Neuronal stem cell (in vitro differentiated cells): ENCODE results near the gene CISH.

Experiments
- DNase-seq: peaks from one replicate; pipeline ENCODE4 v3.0.0-alpha.2; 2013; ENCODE audit warnings: low spot score
- H2AFZ ChIP-seq: one replicate; pipeline ENCODE4 v1.6.1; 2013; ENCODE audit warnings: mild to moderate bottlenecking, low read length, inconsistent platforms
- H2AK5ac ChIP-seq: 2 replicates; pipeline ENCODE4 v1.6.1; 2013; ENCODE audit warnings: low read depth, mild to moderate bottlenecking, inconsistent platforms, low read length, moderate library complexity, mixed read lengths
- H2BK120ac ChIP-seq: 2 replicates; pipeline ENCODE4 v1.6.1; 2013; ENCODE audit warnings: low read depth, mild to moderate bottlenecking, inconsistent platforms, low read length, moderate library complexity, mixed read lengths
- H2BK12ac ChIP-seq: one replicate; pipeline ENCODE4 v1.6.1; 2013; ENCODE audit warnings: low read length, inconsistent platforms
- H2BK15ac ChIP-seq: 2 replicates; pipeline ENCODE4 v1.6.1; 2013; ENCODE audit warnings: mild to moderate bottlenecking, low read length, inconsistent platforms, mixed read lengths
- H2BK5ac ChIP-seq: one replicate; pipeline ENCODE4 v1.6.1; 2013; ENCODE audit warnings: inconsistent platforms, mild to moderate bottlenecking, low read length, moderate library complexity
- H3K14ac ChIP-seq: one replicate; pipeline ENCODE4 v1.6.1; 2013; ENCODE audit warnings: low read length, inconsistent platforms
- H3K18ac ChIP-seq: 2 replicates; pipeline ENCODE4 v1.6.1; 2013; ENCODE audit warnings: low read length, inconsistent platforms
- H3K23ac ChIP-seq: 2 replicates; pipeline ENCODE4 v1.6.1; 2013; ENCODE audit warnings: low read depth, mild to moderate bottlenecking, mixed read lengths, low read length, inconsistent platforms; ENCODE audit not compliant: poor library complexity
- H3K27ac ChIP-seq: replicated peaks from 3 replicates; pipeline ENCODE4 v1.5.1; 2013; ENCODE audit warnings: low read length, inconsistent platforms
- H3K27me3 ChIP-seq, 3 experiments: 2 replicates each; pipeline ENCODE4 v1.6.1; 2013; ENCODE audit warnings: low read length in 3 of 3, mild to moderate bottlenecking in 2 of 3, inconsistent platforms in 1 of 3, low read depth in 1 of 3, mixed read lengths in 1 of 3, moderate library complexity in 1 of 3; ENCODE audit not compliant: control insufficient read depth in 3 of 3, insufficient read depth in 3 of 3
- H3K36me3 ChIP-seq, 2 donors: replicated peaks in 1 of 2; 2 replicates each; pipeline ENCODE4 v1.6.1; 2013; ENCODE audit warnings: low read length in 2 of 2; ENCODE audit not compliant: control insufficient read depth in 2 of 2, insufficient read depth in 2 of 2
- H3K4ac ChIP-seq: 2 replicates; pipeline ENCODE4 v1.6.1; 2013; ENCODE audit warnings: inconsistent platforms, mild to moderate bottlenecking, low read length, moderate library complexity
- H3K4me1 ChIP-seq, 2 donors: 1 replicate in 1 of 2; 2 replicates in 1 of 2; pipeline ENCODE4 v1.6.1; 2013; ENCODE audit warnings: low read length in 2 of 2, low read depth in 1 of 2; ENCODE audit not compliant: control insufficient read depth in 2 of 2, insufficient read depth in 1 of 2
- H3K4me2 ChIP-seq: one replicate; pipeline ENCODE4 v1.6.1; 2013; ENCODE audit warnings: mild to moderate bottlenecking, low read length, inconsistent platforms; ENCODE audit not compliant: insufficient read depth, poor library complexity, severe bottlenecking
- H3K4me3 ChIP-seq, 2 donors: 2 replicates each; pipeline ENCODE4 v1.5.1; 2013; ENCODE audit warnings: low read length in 2 of 2, mild to moderate bottlenecking in 2 of 2, inconsistent platforms in 1 of 2, moderate library complexity in 1 of 2
- H3K79me1 ChIP-seq: one replicate; pipeline ENCODE4 v1.6.1; 2013; ENCODE audit warnings: low read depth, mild to moderate bottlenecking, inconsistent platforms, low read length, moderate library complexity
- H3K9ac ChIP-seq: one replicate; pipeline ENCODE4 v1.6.1; 2013; ENCODE audit warnings: mild to moderate bottlenecking, low read depth, low read length, inconsistent platforms; ENCODE audit not compliant: poor library complexity
- H3K9me3 ChIP-seq, 2 donors: replicated peaks in 1 of 2; 2 replicates each; pipeline versions ENCODE3 to v1.6.1; 2013; ENCODE audit warnings: low read length in 2 of 2, mild to moderate bottlenecking in 2 of 2, inconsistent platforms in 1 of 2, low read depth in 1 of 2, mixed read lengths in 1 of 2, moderate library complexity in 1 of 2; ENCODE audit not compliant: control insufficient read depth in 2 of 2, insufficient read depth in 1 of 2
- H4K8ac ChIP-seq: one replicate; pipeline ENCODE4 v1.6.1; 2013; ENCODE audit warnings: low read depth, mild to moderate bottlenecking, inconsistent platforms, low read length, moderate library complexity
- H4K91ac ChIP-seq: one replicate; pipeline ENCODE4 v1.6.1; 2013; ENCODE audit warnings: low read length, low read depth, mild to moderate bottlenecking, inconsistent platforms; ENCODE audit not compliant: poor library complexity
- WGBS, 2 donors: extraction: QIAGEN DNeasy Blood & Tissue Kit; methylation state at CpG; one replicate each; pipeline ENCODE4 v1.1.7; 2013; ENCODE audit warnings: missing lambda C conversion rate in 2 of 2, mixed read lengths in 1 of 2; ENCODE audit not compliant: insufficient read length in 2 of 2, insufficient replicate concordance in 1 of 2; ENCODE audit errors: extremely low coverage in 2 of 2; 5-methylcytosine and 5-hydroxymethylcytosine counted together

Gene CISH

DNA sequence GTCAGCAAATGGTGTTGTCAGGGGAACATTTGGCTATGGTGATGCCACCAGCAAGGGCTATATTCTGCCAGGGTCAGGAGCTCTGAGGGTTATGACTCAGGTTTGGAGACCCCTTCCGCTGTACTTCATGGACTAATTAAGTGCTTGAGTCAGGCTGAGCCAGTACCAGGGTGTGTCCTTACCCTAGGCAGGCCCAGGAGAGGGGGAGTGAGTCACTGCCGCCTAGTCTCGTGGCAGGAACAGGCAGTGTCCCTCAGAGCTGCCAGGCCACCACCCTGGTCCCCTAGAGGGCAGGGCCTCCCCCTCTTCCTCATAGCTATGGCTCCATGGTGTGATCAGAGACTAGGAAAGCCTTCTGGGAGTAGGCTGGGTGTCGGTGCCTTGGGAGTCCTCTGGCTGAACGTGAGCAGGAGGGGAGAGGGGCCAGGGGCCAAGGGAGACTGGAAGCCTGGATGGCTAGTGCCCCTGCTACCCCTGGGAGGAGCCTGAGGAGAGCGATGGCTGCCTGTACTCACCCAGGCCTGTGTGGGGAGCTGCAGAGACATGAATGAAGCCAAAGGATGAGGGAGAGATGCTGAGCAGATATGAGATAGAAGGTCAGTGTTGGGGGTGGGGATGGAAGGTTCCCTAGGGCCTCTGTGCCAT, 16.0 kb upstream of the CISH start:
- no peak for DNase-seq

GRCh38 chr3:50626401-50626800, 14.8 kb upstream of the CISH start:
- no peak overlapping the region for H3K4me3 ChIP-seq
- peak overlapping the region; percentile 20 for H4K8ac ChIP-seq
- H4K91ac ChIP-seq = no peak overlapping the region
- H2AFZ ChIP-seq = no peak overlapping the region
- peak overlapping the region; percentile 87 for H3K4ac ChIP-seq
- peak overlapping the region; percentile 6 for H3K23ac ChIP-seq
- peak overlapping the region; percentile 24 for H2BK15ac ChIP-seq
- H3K4me1 ChIP-seq = peaks cover 4 to 45% of the 10 kb centered on the region in 2 donors
- H3K27ac ChIP-seq = peak overlapping the region; percentile 97
- peak overlapping the region; percentile 95 for H2AK5ac ChIP-seq
- H3K14ac ChIP-seq = no peak overlapping the region
- H3K27me3 ChIP-seq = no peaks in the 10 kb centered on the region
- H2BK120ac ChIP-seq = peak overlapping the region; percentile 62
- DNase-seq = no peak
- H3K79me1 ChIP-seq = peaks cover 10% of the 10 kb centered on the region
- no CpG with 5 or more reads among the region's 3 CpGs for WGBS, 2 donors
- no peak overlapping the region for H3K4me2 ChIP-seq
- H3K36me3 ChIP-seq = peaks cover 0 to 12% of the 10 kb centered on the region in 2 donors
- peak overlapping the region; percentile 89 for H2BK5ac ChIP-seq
- no peak overlapping the region for H3K9ac ChIP-seq
- no peaks in the 10 kb centered on the region for H3K9me3 ChIP-seq
- H3K18ac ChIP-seq = peak overlapping the region; percentile 86
- H2BK12ac ChIP-seq = peak overlapping the region; percentile 18

More for the DNA sequence above, 16.0 kb upstream of the CISH start:
- Histone ChIP-seq H2AK5ac (peak overlapping the region; percentile 60), H2BK120ac (no peak overlapping the region), H4K91ac (peak overlapping the region; percentile 82), H3K27ac (no peak overlapping the region), H3K36me3 (peaks cover 0 to 12% of the 10 kb centered on the region in 2 donors), H3K4ac (peak overlapping the region; percentile 7), H3K18ac (peak overlapping the region; percentile 68), H3K4me1 (peaks cover 4 to 47% of the 10 kb centered on the region in 2 donors), H3K79me1 (peaks cover 10% of the 10 kb centered on the region), H2AFZ (no peak overlapping the region), H3K14ac (peak overlapping the region; percentile 39), H3K27me3 (no peaks in the 10 kb centered on the region), H3K23ac (no peak overlapping the region), H2BK5ac (peak overlapping the region; percentile 35), H4K8ac (no peak overlapping the region), H2BK12ac (peak overlapping the region; percentile 84), H2BK15ac (no peak overlapping the region), H3K4me3 (no peak overlapping the region), H3K9me3 (no peaks in the 10 kb centered on the region), H3K9ac (peak overlapping the region; percentile 45), H3K4me2 (no peak overlapping the region)
- WGBS, 2 donors = no CpG with 5 or more reads among the region's 6 CpGs

DNA sequence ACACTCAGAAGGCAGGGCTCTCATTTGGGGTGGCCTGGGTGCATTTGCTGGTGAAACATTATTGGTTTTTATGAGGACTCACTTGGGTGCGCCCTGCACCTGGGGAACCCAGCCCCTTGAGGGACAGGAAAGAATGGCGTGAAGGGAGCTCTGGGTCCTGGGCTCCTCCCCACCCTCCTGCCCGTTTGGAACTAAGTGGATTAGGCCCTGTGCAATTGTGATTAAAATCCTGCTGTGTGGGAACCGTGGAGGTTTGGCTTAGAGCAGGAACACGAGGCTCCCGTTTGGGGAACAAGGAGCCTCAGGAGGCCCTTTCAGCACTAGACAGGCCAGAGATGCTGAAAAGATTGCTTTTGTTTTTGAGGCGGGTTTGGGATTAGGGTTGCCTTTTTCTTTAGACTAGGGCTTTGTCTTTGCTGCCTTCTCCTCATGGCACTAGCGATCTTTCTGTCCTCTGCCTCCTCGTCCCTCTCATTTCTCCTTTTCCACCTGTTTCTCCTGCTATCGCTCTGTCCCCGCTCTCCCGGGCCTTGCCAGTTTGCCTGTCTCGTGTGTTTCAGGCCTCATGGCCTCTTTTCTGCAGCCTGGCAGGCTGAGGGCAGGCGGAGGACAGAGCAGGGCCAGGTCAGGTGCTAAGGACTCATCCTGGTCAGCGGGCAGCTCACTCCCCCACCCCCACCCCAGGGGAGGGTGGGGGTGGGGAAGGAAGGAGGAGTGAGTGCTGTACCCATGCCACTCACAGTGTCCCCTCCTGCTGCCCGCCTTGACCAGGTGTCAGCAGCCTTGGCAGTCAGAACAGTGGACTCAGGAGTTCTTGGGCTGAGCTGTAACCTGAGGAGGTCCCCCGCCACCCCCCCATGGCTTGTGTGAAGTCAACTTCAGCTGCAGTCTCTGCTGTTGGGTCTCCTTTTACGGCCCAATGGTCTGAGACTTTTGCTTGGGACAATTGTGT, 13.9 kb upstream of the CISH start:
- H3K9me3 ChIP-seq = no peaks in the 10 kb centered on the region
- H2AFZ ChIP-seq = no peak overlapping the region
- peaks cover 4 to 44% of the 10 kb centered on the region in 2 donors for H3K4me1 ChIP-seq
- peaks cover 0 to 8% of the 10 kb centered on the region in 2 donors for H3K36me3 ChIP-seq
- H3K27me3 ChIP-seq = no peaks in the 10 kb centered on the region
- H3K4ac ChIP-seq = peak overlapping the region; percentile 4
- H3K27ac ChIP-seq = peak overlapping the region; percentile 97
- peak overlapping the region; percentile 24 for H2BK15ac ChIP-seq
- peak overlapping the region; percentile 43 for H3K4me2 ChIP-seq
- peak overlapping the region; percentile 89 for H2BK5ac ChIP-seq
- peaks cover 8% of the 10 kb centered on the region for H3K79me1 ChIP-seq
- H4K8ac ChIP-seq = no peak overlapping the region
- H2BK12ac ChIP-seq = peak overlapping the region; percentile 18
- H4K91ac ChIP-seq = no peak overlapping the region
- no CpG with 5 or more reads among the region's 18 CpGs for WGBS, 2 donors
- H2AK5ac ChIP-seq = peak overlapping the region; percentile 95
- H3K18ac ChIP-seq = peak overlapping the region; percentile 86
- peak; percentile 60 for DNase-seq
- H3K23ac ChIP-seq = no peak overlapping the region
- H3K4me3 ChIP-seq = no peak overlapping the region
- H3K9ac ChIP-seq = no peak overlapping the region
- H3K14ac ChIP-seq = no peak overlapping the region
- H2BK120ac ChIP-seq = no peak overlapping the region

DNA sequence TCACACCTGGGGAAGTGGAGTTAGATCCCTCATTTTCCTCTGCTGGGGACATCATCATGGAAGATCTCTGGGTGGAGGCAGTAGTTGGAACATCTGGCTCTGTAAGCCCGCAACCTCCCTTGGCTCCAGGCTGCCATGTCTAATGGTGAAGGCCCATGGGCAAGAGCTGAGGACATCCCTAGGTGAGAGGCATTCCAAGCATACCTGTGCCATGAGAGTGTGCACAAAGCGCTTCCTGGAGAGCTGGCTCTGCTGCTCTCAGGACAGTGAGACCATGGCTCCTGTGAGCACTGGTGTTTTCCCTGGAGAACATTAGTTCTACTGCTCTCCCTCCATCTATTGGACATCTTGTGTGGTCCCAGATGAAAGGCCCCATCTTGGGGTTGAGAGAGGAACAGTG, 13.1 kb upstream of the CISH start:
- Histone ChIP-seq H2AK5ac (peak overlapping the region; percentile 82), H3K4me2 (no peak overlapping the region), H3K4ac (no peak overlapping the region), H3K9ac (no peak overlapping the region), H3K4me1 (peaks cover 4 to 44% of the 10 kb centered on the region in 2 donors), H3K4me3 (no peak overlapping the region), H3K23ac (no peak overlapping the region), H4K8ac (no peak overlapping the region), H2BK120ac (peak overlapping the region; percentile 2), H3K36me3 (peaks cover 0 to 7% of the 10 kb centered on the region in 2 donors), H3K9me3 (no peaks in the 10 kb centered on the region), H3K18ac (peak overlapping the region; percentile 91), H4K91ac (peak overlapping the region; percentile 32), H3K79me1 (peaks cover 8% of the 10 kb centered on the region), H3K27ac (peak overlapping the region; percentile 97), H2BK12ac (peak overlapping the region; percentile 65), H3K27me3 (no peaks in the 10 kb centered on the region), H2BK15ac (no peak overlapping the region), H3K14ac (no peak overlapping the region), H2AFZ (no peak overlapping the region), H2BK5ac (peak overlapping the region; percentile 63)
- DNase-seq = no peak
- no CpG with 5 or more reads among the region's 2 CpGs for WGBS, 2 donors
